Measurements from ENCODE around the gene CMBL.

CMBL gene

GRCh38 chr5:10328323-10328722, 20.6 kb upstream of the CMBL start:
- POLR2A ChIA-PET (ENCODE audit: low non-redundant PET), result no interaction called here
- H3K27ac ChIP-seq, result no peak overlapping the region
- no peak for TF ChIP-seq CTCF (conservative IDR thresholded peaks at IDR 0.05; ENCODE audit: low read depth)
- DNase-seq (ENCODE audit: low spot score), result no peak
- CTCF ChIA-PET, result interaction anchor here (0.6 kb wide), 1 partner anchor 29 kb away, joined by 9 read pairs; no protein-coding TSS in a partner anchor

- H3K27ac ChIP-seq, result no peak overlapping the region
- no peak for TF ChIP-seq CTCF (conservative IDR thresholded peaks at IDR 0.05; ENCODE audit: low read depth)
- CTCF ChIA-PET, result no interaction called here
- no peak for DNase-seq (ENCODE audit: low spot score)
- POLR2A ChIA-PET (ENCODE audit: low non-redundant PET), result no interaction called here
Observed at GRCh38 chr5:10324518-10325370, 17.0 kb upstream of the CMBL start.

- CTCF ChIA-PET, result no interaction called here
- H3K27ac ChIP-seq, result no peak overlapping the region
- TF ChIP-seq CTCF (conservative IDR thresholded peaks at IDR 0.05; ENCODE audit: low read depth), result no peak
- POLR2A ChIA-PET (ENCODE audit: low non-redundant PET), result no interaction called here
- DNase-seq (ENCODE audit: low spot score), result no peak
Observed at GRCh38 chr5:10323588-10324488, 16.1 kb upstream of the CMBL start.

GRCh38 chr5:10321882-10322281, 14.2 kb upstream of the CMBL start:
- ChIA-PET POLR2A (ENCODE audit: low non-redundant PET) (no interaction called here), CTCF (no interaction called here)
- no peak for DNase-seq (ENCODE audit: low spot score)
- H3K27ac ChIP-seq, result no peak overlapping the region
- no peak for TF ChIP-seq CTCF (conservative IDR thresholded peaks at IDR 0.05; ENCODE audit: low read depth)

- DNase-seq (ENCODE audit: low spot score), result no peak
- H3K27ac ChIP-seq, result no peak overlapping the region
- ChIA-PET POLR2A (ENCODE audit: low non-redundant PET) (no interaction called here), CTCF (interaction anchor here (0.7 kb wide), 1 partner anchor 420 kb away, joined by 5 read pairs; no protein-coding TSS in a partner anchor)
- TF ChIP-seq CTCF (conservative IDR thresholded peaks at IDR 0.05; ENCODE audit: low read depth), result no peak
Observed at GRCh38 chr5:10320793-10321192, 13.1 kb upstream of the CMBL start.

GRCh38 chr5:10319202-10319851, 11.6 kb upstream of the CMBL start:
- CTCF ChIA-PET, result no interaction called here
- no peak for DNase-seq (ENCODE audit: low spot score)
- no peak for TF ChIP-seq CTCF (conservative IDR thresholded peaks at IDR 0.05; ENCODE audit: low read depth)
- H3K27ac ChIP-seq, result no peak overlapping the region
- POLR2A ChIA-PET (ENCODE audit: low non-redundant PET), result no interaction called here

Data from RWPE1 (cell line).